OCI-LY3 (cell line): ENCODE data around the gene TACC2.

Experiments
- CTCF ChIP-seq: fragments of 200-600, 300-600 bp; sonication (generic); IDR thresholded peaks from 2 replicates; pipeline ENCODE4 v1.5.1; 2014; ENCODE audit warnings: antibody characterized with exemption, low read length, low read depth
- EZH2phosphoT487 ChIP-seq: fragments of 200-600 bp; shearing (Covaris generic); IDR thresholded peaks from 2 replicates; pipeline ENCODE4 v1.6.1; 2018; ENCODE audit warnings: antibody characterized with exemption, mixed run types, low read depth

- TF ChIP-seq CTCF: no peak
- TF ChIP-seq EZH2phosphoT487: no peak
Measured at GRCh38 chr10:122021379-122021778, 32.4 kb downstream of the TACC2 start.
